Stomach (tissue), 9 donors: ENCODE data around the gene CLCA2. TPM values are rescaled to one million over a fixed set of nuclear protein-coding genes. Genes with fewer than 3 reads are reported as not detected.

Experiments
- DNase-seq, 2 donors: peaks; one replicate each; pipeline versions ENCODE4 v3.0.0 to v3.0.0-alpha.2; 2013 to 2019
- H3K27ac ChIP-seq, 5 donors: fragments of 200-600 bp in 4 of 5; sonication (generic) in 4 of 5; one replicate each; pipeline ENCODE4 v1.5.1; 2013 to 2019; ENCODE audit warnings: mild to moderate bottlenecking in 1 of 5, moderate library complexity in 1 of 5
- H3K27me3 ChIP-seq, 3 donors: fragments of 200-600 bp; sonication (generic); one replicate each; pipeline ENCODE4 v1.5.1; 2017 to 2019; ENCODE audit warnings: mixed run types in 1 of 3
- H3K36me3 ChIP-seq, 4 donors: fragments of 200-600 bp; sonication (generic); 1 replicate in 3 of 4; 2 replicates in 1 of 4; pipeline ENCODE4 v1.5.1; 2016 to 2019
- H3K4me1 ChIP-seq, 4 donors: fragments of 200-600 bp; sonication (generic); one replicate each; pipeline ENCODE4 v1.5.1; 2016 to 2019
- H3K4me3 ChIP-seq, 4 donors: fragments of 200-600 bp; sonication (generic) in 3 of 4; one replicate each; pipeline ENCODE4 v1.5.1; 2016 to 2019; ENCODE audit warnings: mild to moderate bottlenecking in 1 of 4
- H3K9me3 ChIP-seq, 4 donors: fragments of 200-600 bp; sonication (generic); one replicate each; pipeline ENCODE4 v1.5.1; 2016 to 2019
- EP300 ChIP-seq: sonication (generic); formaldehyde crosslinking; IDR thresholded peaks from one replicate; pipeline ENCODE4 v1.6.1; 2017; ENCODE audit warnings: antibody characterized with exemption
- POLR2A ChIP-seq, 4 donors: fragments of 450-650 bp; IDR thresholded peaks; one replicate each; pipeline ENCODE4 v1.6.1; 2016; ENCODE audit warnings: antibody characterized with exemption in 4 of 4, control low read depth in 2 of 4, mild to moderate bottlenecking in 1 of 4, moderate library complexity in 1 of 4
- POLR2AphosphoS5 ChIP-seq, 3 donors: sonication (generic); formaldehyde crosslinking; IDR thresholded peaks; one replicate each; pipeline ENCODE4 v1.6.1; 2016; ENCODE audit warnings: antibody characterized with exemption in 3 of 3
- WGBS, 5 donors: extraction: QIAGEN DNeasy Blood & Tissue Kit in 3 of 5; methylation state at CpG; one replicate each; pipeline versions ENCODE4 v1.1.5 to v1.1.7; 2013 to 2018; 5-methylcytosine and 5-hydroxymethylcytosine counted together
- intact Hi-C: fragments of 100-400 bp; cut with DNase I; formaldehyde crosslinking; loops from one replicate; pipeline ENCODE4 v1.15.1; 2023; ENCODE audit warnings: low total_unique reads
- polyA plus RNA-seq, 3 donors: library from polyadenylated mRNA; stranded (reverse); fragments of 200-250 nt; gene quantifications; one replicate each; pipeline ENCODE4 v1.2.3, GENCODE V29; 2013
- total RNA-seq, 5 donors: library from RNA; depleted of rRNA; stranded (reverse); fragments of >200 nt; gene quantifications; one replicate each; pipeline versions ENCODE4 v1.1.0 to v1.2.3, GENCODE V29; 2014 to 2016
- TF ChIP-seq, protein P1 (sequence below), 7 experiments: fragments of 450-650 bp in 4 of 7; fragments of 200-600 bp in 3 of 7; sonication (generic) in 3 of 7; IDR thresholded peaks; one replicate each; pipeline ENCODE4 v1.5.1; 2016 to 2019; ENCODE audit warnings: antibody characterized with exemption in 7 of 7, control low read depth in 2 of 7, mild to moderate bottlenecking in 1 of 7
- donor health status: healthy with polysubstance abuse.
- donor health status: Bipolar disorder and iron deficiency.
- donor health status: healthy.

Gene CLCA2
- total and polyA plus RNA-seq, 8 donors = 4.1 to 34.8 TPM; not detected in 6

DNA sequence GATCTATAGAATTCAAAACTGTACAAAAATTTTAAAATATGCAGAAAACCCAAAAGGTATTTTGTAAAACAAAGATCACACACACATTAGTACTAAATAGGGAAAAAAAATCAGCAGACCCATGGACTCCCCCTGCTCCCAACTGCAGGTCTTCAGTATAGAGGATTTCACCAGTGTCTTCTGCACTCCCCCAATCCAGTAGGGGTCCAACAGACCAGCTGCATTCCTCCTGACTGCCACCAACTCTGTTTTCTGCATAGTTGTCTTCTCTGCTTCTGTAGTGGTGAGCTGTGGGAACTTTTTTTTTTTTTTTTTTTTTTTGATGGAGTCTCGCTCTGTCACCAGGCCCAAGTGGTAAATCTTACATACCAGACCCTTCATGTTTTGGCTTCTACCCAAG, 21.9 kb downstream of the CLCA2 start:
- no peak overlapping the region for H3K27ac ChIP-seq
- no peak overlapping the region for H3K4me3 ChIP-seq
- no peaks in the 10 kb centered on the region for H3K36me3 ChIP-seq
- WGBS, 5 donors = 76 to 100% (median 86%) methylated on average over 1 of the region's 1 CpG
- no peak for DNase-seq
- intact Hi-C loops = no loop called here
- no peaks in the 10 kb centered on the region for H3K4me1 ChIP-seq
- TF ChIP-seq, protein P1, sequence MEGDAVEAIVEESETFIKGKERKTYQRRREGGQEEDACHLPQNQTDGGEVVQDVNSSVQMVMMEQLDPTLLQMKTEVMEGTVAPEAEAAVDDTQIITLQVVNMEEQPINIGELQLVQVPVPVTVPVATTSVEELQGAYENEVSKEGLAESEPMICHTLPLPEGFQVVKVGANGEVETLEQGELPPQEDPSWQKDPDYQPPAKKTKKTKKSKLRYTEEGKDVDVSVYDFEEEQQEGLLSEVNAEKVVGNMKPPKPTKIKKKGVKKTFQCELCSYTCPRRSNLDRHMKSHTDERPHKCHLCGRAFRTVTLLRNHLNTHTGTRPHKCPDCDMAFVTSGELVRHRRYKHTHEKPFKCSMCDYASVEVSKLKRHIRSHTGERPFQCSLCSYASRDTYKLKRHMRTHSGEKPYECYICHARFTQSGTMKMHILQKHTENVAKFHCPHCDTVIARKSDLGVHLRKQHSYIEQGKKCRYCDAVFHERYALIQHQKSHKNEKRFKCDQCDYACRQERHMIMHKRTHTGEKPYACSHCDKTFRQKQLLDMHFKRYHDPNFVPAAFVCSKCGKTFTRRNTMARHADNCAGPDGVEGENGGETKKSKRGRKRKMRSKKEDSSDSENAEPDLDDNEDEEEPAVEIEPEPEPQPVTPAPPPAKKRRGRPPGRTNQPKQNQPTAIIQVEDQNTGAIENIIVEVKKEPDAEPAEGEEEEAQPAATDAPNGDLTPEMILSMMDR (IDR thresholded peaks at IDR 0.05) = no peak
- TF ChIP-seq POLR2A (IDR thresholded peaks at IDR 0.05) (no peak), POLR2AphosphoS5 (IDR thresholded peaks at IDR 0.05) (no peak), EP300 (no peak)
- H3K9me3 ChIP-seq = no peaks in the 10 kb centered on the region
- peaks cover 0 to 10% (median 0%) of the 10 kb centered on the region in 3 donors for H3K27me3 ChIP-seq

DNA sequence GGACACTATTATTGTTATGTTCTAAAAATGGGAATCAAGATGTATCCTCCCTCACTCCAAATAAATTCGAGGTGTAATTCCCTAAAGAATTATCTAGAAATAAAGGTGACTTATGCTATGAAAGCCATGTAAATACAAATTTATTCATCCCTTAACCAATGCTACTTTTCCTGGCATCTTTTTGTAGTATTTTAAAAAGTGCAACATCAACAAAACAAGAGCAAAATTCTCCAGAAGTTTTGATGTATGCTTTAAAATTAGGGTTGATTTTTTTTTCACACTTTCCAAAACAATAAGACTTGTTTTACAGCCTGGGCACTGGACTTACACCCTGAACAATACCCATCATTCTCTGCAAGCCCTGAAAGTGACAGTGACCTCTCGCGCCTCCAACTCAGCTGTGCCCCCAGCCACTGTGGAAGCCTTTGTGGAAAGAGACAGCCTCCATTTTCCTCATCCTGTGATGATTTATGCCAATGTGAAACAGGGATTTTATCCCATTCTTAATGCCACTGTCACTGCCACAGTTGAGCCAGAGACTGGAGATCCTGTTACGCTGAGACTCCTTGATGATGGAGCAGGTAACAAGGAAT, 23.3 kb downstream of the CLCA2 start:
- 72 to 82% (median 77%) methylated on average over 4 of the region's 4 CpGs for WGBS, 5 donors
- TF ChIP-seq POLR2AphosphoS5 (IDR thresholded peaks at IDR 0.05) (no peak), EP300 (no peak), POLR2A (IDR thresholded peaks at IDR 0.05) (no peak)
- TF ChIP-seq, protein P1 (IDR thresholded peaks at IDR 0.05) = no peak
- Histone ChIP-seq H3K27ac (no peak overlapping the region), H3K9me3 (no peaks in the 10 kb centered on the region), H3K36me3 (no peaks in the 10 kb centered on the region), H3K4me3 (no peak overlapping the region), H3K4me1 (no peaks in the 10 kb centered on the region), H3K27me3 (peaks cover 0 to 10% (median 0%) of the 10 kb centered on the region in 3 donors)
- no peak for DNase-seq
- intact Hi-C loops = no loop called here

DNA sequence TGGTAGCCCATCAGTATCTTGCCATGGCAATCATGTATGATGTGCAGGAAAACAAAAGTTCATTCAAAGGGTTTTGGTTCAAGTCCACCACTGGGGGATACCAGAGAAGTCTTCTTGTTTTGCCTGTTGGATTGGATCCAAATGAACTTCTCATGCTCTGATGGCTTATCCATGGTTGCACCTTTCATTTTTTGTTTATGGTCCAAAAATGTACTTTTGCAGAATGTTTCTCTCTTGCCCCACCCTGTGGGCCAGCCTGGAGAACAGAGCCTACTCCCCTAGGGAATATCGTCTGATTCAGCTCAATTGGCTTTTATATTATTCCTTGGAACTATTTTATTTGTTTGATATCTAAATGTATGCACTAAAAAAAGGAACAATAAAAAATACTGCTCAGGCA, 24.7 kb downstream of the CLCA2 start:
- 73 to 95% (median 88%) methylated on average over 1 of the region's 1 CpG for WGBS, 5 donors
- DNase-seq = no peak
- intact Hi-C loops = no loop called here
- H3K36me3 ChIP-seq = no peaks in the 10 kb centered on the region
- H3K27ac ChIP-seq = no peak overlapping the region
- no peaks in the 10 kb centered on the region for H3K4me1 ChIP-seq
- H3K9me3 ChIP-seq = no peaks in the 10 kb centered on the region
- peaks cover 0 to 10% (median 0%) of the 10 kb centered on the region in 3 donors for H3K27me3 ChIP-seq
- no peak overlapping the region for H3K4me3 ChIP-seq
- TF ChIP-seq EP300 (no peak), POLR2AphosphoS5 (IDR thresholded peaks at IDR 0.05) (no peak), POLR2A (IDR thresholded peaks at IDR 0.05) (no peak)
- TF ChIP-seq, protein P1 (IDR thresholded peaks at IDR 0.05) = no peak

DNA sequence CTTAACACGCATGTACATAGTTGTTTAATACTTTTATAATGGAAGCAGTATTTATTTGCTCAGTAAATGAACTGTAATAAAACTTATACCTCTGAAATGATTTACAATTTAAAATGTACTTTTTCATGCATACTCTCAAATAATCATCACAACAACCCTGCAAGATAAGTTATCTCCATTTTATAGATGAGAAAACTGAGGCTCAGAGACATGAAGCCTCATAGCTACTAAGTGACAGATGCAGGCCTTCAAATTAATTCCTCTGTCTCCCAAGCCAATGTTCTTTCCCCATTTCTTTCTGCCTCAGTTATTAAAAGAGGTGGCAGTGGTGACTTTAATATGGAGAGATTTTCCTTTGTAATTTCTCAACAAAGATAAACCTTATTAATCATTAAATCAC, 25.1 kb downstream of the CLCA2 start:
- 92 to 98% (median 96%) methylated on average over 1 of the region's 1 CpG for WGBS, 5 donors
- no peak for TF ChIP-seq POLR2A (IDR thresholded peaks at IDR 0.05)
- TF ChIP-seq, protein P1 (IDR thresholded peaks at IDR 0.05) = no peak
- Histone ChIP-seq H3K27ac (no peak overlapping the region), H3K4me1 (no peaks in the 10 kb centered on the region), H3K4me3 (no peak overlapping the region), H3K9me3 (no peaks in the 10 kb centered on the region), H3K27me3 (peaks cover 0 to 10% (median 0%) of the 10 kb centered on the region in 3 donors), H3K36me3 (no peaks in the 10 kb centered on the region)
- intact Hi-C loops = no loop called here
- DNase-seq = no peak
